Upper lobe of left lung (tissue), 6 donors: ENCODE measurements around the gene LECT2. TPM values are rescaled to one million over a fixed set of nuclear protein-coding genes. Genes with fewer than 3 reads are reported as not detected.

Experiments
- ATAC-seq, 2 donors: fragments of 200-7000 bp; cut with Tn5 transposase; one replicate each; pipeline ENCODE4 v1.9.1; 2022; ENCODE audit warnings: mild to moderate bottlenecking in 2 of 2, moderate library complexity in 2 of 2; ENCODE audit not compliant: low FRiP score in 2 of 2
- DNase-seq, 2 donors: peaks; one replicate each; pipeline ENCODE4 v3.0.0-alpha.2; 2019 to 2020
- H3K27ac ChIP-seq, 4 donors: fragments of 200-600 bp; sonication (generic); one replicate each; pipeline ENCODE4 v1.5.1; 2016 to 2019
- H3K27me3 ChIP-seq, 4 donors: fragments of 200-600 bp; sonication (generic); one replicate each; pipeline ENCODE4 v1.5.1; 2017 to 2019
- H3K36me3 ChIP-seq, 4 donors: fragments of 200-600 bp; sonication (generic); one replicate each; pipeline ENCODE4 v1.5.1; 2016 to 2019
- H3K4me1 ChIP-seq, 4 donors: fragments of 200-600 bp; sonication (generic); one replicate each; pipeline ENCODE4 v1.5.1; 2018 to 2019
- H3K4me3 ChIP-seq, 4 donors: fragments of 200-600 bp; sonication (generic); one replicate each; pipeline ENCODE4 v1.5.1; 2017 to 2019; ENCODE audit warnings: mild to moderate bottlenecking in 2 of 4, moderate library complexity in 1 of 4
- H3K9me3 ChIP-seq, 4 donors: fragments of 200-600 bp; sonication (generic); one replicate each; pipeline ENCODE4 v1.5.1; 2018 to 2019
- CTCF ChIP-seq, 6 experiments: fragments of 450-650 bp in 4 of 6; fragments of 200-600 bp in 2 of 6; sonication (generic) in 2 of 6; IDR thresholded peaks; one replicate each; pipeline ENCODE4 v1.5.1; 2016 to 2019; ENCODE audit warnings: antibody characterized with exemption in 6 of 6
- EP300 ChIP-seq, 4 donors: sonication (generic); formaldehyde crosslinking; IDR thresholded peaks; one replicate each; pipeline ENCODE4 v1.5.1; 2017; ENCODE audit warnings: antibody characterized with exemption in 4 of 4, control low read depth in 2 of 4
- POLR2A ChIP-seq, 4 donors: fragments of 450-650 bp; IDR thresholded peaks; one replicate each; pipeline ENCODE4 v1.5.1; 2016 to 2017; ENCODE audit warnings: antibody characterized with exemption in 4 of 4, mild to moderate bottlenecking in 2 of 4
- POLR2AphosphoS5 ChIP-seq, 2 donors: sonication (generic); formaldehyde crosslinking; IDR thresholded peaks; one replicate each; pipeline ENCODE4 v1.5.1; 2017; ENCODE audit warnings: antibody characterized with exemption in 2 of 2
- WGBS, 2 donors: methylation state at CpG; one replicate each; pipeline ENCODE4 v1.1.5; 2017 to 2018; 5-methylcytosine and 5-hydroxymethylcytosine counted together
- total RNA-seq, 6 donors: library from RNA; depleted of rRNA in 4 of 6; stranded (reverse); fragments of >200 nt in 4 of 6; gene quantifications; one replicate each; pipeline versions ENCODE4 v1.1.0 to v1.2.1, GENCODE V29; 2016 to 2021
- donor health status: DM: no; HTN: no; CAD: no; lungs with moderate emphysema.
- donor health status: DM: no; HTN: yes; CAD: no; lungs with severe emphysema.

The LECT2 gene
- total RNA-seq, 6 donors from 2014 or later = not detected

- H3K36me3 ChIP-seq = no peaks in the 10 kb centered on the region
- peaks cover 5 to 12% (median 9%) of the 10 kb centered on the region in 4 donors for H3K4me1 ChIP-seq
- H3K4me3 ChIP-seq = peak overlapping the region in 3 of 4 donors; percentile 25 to 42 (median 37)
- 7 to 15% methylated on average over 4 to 34 of the region's 99 CpGs for WGBS, 2 donors
- DNase-seq (peak in 1 of 2 donors; percentile 85), ATAC-seq (peak in 1 of 2 donors; percentile 49)
- no peak overlapping the region for H3K27ac ChIP-seq
- peaks cover 0 to 4% (median 0%) of the 10 kb centered on the region in 4 donors for H3K9me3 ChIP-seq
- no peak for TF ChIP-seq POLR2A (IDR thresholded peaks at IDR 0.05)
- no peak for TF ChIP-seq CTCF (IDR thresholded peaks at IDR 0.05)
- TF ChIP-seq POLR2AphosphoS5 (IDR thresholded peaks at IDR 0.05) = no peak
- TF ChIP-seq EP300 (IDR thresholded peaks at IDR 0.05) = no peak
- peaks cover 0 to 18% (median 9%) of the 10 kb centered on the region in 4 donors for H3K27me3 ChIP-seq
Observed at GRCh38 chr5:135930029-135930948, 24.5 kb downstream of the LECT2 start.

- Histone ChIP-seq H3K27me3 (no peaks in the 10 kb centered on the region), H3K4me3 (no peak overlapping the region), H3K4me1 (no peaks in the 10 kb centered on the region), H3K27ac (no peak overlapping the region), H3K36me3 (no peaks in the 10 kb centered on the region), H3K9me3 (no peaks in the 10 kb centered on the region)
- DNase-seq (no peak), ATAC-seq (peak in 1 of 2 donors; percentile 39)
- 47 to 70% methylated on average over 1 of the region's 1 CpG for WGBS, 2 donors
- TF ChIP-seq CTCF (IDR thresholded peaks at IDR 0.05) (no peak), POLR2AphosphoS5 (IDR thresholded peaks at IDR 0.05) (no peak), POLR2A (IDR thresholded peaks at IDR 0.05) (no peak), EP300 (IDR thresholded peaks at IDR 0.05) (no peak)
Observed at GRCh38 chr5:135921388-135921787, 33.4 kb downstream of the LECT2 start.

- Histone ChIP-seq H3K4me3 (no peak overlapping the region), H3K27ac (no peak overlapping the region), H3K9me3 (no peaks in the 10 kb centered on the region), H3K4me1 (no peaks in the 10 kb centered on the region), H3K36me3 (no peaks in the 10 kb centered on the region), H3K27me3 (no peaks in the 10 kb centered on the region)
- 54 to 72% methylated on average over 3 of the region's 3 CpGs for WGBS, 2 donors
- DNase-seq (no peak), ATAC-seq (no peak)
- TF ChIP-seq CTCF (IDR thresholded peaks at IDR 0.05) (no peak), POLR2A (IDR thresholded peaks at IDR 0.05) (no peak), EP300 (IDR thresholded peaks at IDR 0.05) (no peak), POLR2AphosphoS5 (IDR thresholded peaks at IDR 0.05) (no peak)
Observed at GRCh38 chr5:135920199-135920598, 34.6 kb downstream of the LECT2 start.

- no peak for ATAC-seq
- no peak for TF ChIP-seq POLR2AphosphoS5 (IDR thresholded peaks at IDR 0.05)
Observed at GRCh38 chr5:135916638-135917263, 38.0 kb downstream of the LECT2 start.

GRCh38 chr5:135915466-135916001 is 39.2 kb downstream of the LECT2 start:
- WGBS, 2 donors = 87 to 90% methylated on average over 5 of the region's 5 CpGs
- DNase-seq (no peak), ATAC-seq (no peak)
- Histone ChIP-seq H3K9me3 (no peaks in the 10 kb centered on the region), H3K4me3 (no peak overlapping the region), H3K4me1 (no peaks in the 10 kb centered on the region), H3K27me3 (no peaks in the 10 kb centered on the region), H3K36me3 (no peaks in the 10 kb centered on the region), H3K27ac (no peak overlapping the region)
- no peak for TF ChIP-seq CTCF (IDR thresholded peaks at IDR 0.05)
- TF ChIP-seq EP300 (IDR thresholded peaks at IDR 0.05) = no peak
- TF ChIP-seq POLR2AphosphoS5 (IDR thresholded peaks at IDR 0.05) = no peak
- TF ChIP-seq POLR2A (IDR thresholded peaks at IDR 0.05) = no peak

More at GRCh38 chr5:135916638-135917263, 38.0 kb downstream of the LECT2 start:
- H3K4me1 ChIP-seq = no peaks in the 10 kb centered on the region
- no peaks in the 10 kb centered on the region for H3K36me3 ChIP-seq
- H3K9me3 ChIP-seq = no peaks in the 10 kb centered on the region
- H3K27me3 ChIP-seq = no peaks in the 10 kb centered on the region
- WGBS, 2 donors = 79 to 83% methylated on average over 8 of the region's 8 CpGs
- DNase-seq = no peak
- no peak overlapping the region for H3K27ac ChIP-seq
- no peak overlapping the region for H3K4me3 ChIP-seq
